GM12874 (cell line): ENCODE data around the gene SREBF1.

ENCODE experiments used
- TF ChIP-seq, protein P1 (sequence below): IDR thresholded peaks from 2 replicates; pipeline ENCODE4 v1.5.1; 2011; ENCODE audit warnings: low read depth, mild to moderate bottlenecking, control low read depth, low read length, moderate library complexity; ENCODE audit not compliant: insufficient read depth

The SREBF1 gene

GRCh38 chr17:17779015-17779611, 57.7 kb downstream of the SREBF1 start:
- TF ChIP-seq, protein P1, sequence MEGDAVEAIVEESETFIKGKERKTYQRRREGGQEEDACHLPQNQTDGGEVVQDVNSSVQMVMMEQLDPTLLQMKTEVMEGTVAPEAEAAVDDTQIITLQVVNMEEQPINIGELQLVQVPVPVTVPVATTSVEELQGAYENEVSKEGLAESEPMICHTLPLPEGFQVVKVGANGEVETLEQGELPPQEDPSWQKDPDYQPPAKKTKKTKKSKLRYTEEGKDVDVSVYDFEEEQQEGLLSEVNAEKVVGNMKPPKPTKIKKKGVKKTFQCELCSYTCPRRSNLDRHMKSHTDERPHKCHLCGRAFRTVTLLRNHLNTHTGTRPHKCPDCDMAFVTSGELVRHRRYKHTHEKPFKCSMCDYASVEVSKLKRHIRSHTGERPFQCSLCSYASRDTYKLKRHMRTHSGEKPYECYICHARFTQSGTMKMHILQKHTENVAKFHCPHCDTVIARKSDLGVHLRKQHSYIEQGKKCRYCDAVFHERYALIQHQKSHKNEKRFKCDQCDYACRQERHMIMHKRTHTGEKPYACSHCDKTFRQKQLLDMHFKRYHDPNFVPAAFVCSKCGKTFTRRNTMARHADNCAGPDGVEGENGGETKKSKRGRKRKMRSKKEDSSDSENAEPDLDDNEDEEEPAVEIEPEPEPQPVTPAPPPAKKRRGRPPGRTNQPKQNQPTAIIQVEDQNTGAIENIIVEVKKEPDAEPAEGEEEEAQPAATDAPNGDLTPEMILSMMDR = no peak

- TF ChIP-seq, protein P1 = no peak
Observed at GRCh38 chr17:17778308-17779014, 58.3 kb downstream of the SREBF1 start.

- TF ChIP-seq, protein P1 = no peak
Observed at GRCh38 chr17:17776889-17777288, 59.9 kb downstream of the SREBF1 start.

- TF ChIP-seq, protein P1 = no peak
Observed at GRCh38 chr17:17774009-17774881, 62.5 kb downstream of the SREBF1 start.

DNA sequence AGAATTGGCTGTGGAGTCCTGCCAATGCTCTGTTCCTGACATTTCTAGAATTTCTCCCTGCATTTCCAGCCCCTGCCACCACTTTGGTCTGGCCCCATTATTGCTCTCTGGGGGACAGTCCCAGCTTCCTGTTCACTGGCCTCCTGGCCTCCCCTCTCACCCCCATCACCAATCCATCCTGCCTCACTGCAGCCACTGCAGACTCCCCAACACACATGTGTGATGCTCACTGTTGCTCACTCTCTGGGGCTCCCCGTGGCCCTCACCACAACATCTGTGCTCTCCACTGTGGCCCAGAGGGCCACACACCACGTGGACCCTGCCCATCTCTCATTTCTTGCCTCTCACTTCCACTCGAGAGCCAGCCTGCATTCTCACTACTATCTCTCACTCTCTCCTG, 64.6 kb downstream of the SREBF1 start:
- TF ChIP-seq, protein P1 = no peak

DNA sequence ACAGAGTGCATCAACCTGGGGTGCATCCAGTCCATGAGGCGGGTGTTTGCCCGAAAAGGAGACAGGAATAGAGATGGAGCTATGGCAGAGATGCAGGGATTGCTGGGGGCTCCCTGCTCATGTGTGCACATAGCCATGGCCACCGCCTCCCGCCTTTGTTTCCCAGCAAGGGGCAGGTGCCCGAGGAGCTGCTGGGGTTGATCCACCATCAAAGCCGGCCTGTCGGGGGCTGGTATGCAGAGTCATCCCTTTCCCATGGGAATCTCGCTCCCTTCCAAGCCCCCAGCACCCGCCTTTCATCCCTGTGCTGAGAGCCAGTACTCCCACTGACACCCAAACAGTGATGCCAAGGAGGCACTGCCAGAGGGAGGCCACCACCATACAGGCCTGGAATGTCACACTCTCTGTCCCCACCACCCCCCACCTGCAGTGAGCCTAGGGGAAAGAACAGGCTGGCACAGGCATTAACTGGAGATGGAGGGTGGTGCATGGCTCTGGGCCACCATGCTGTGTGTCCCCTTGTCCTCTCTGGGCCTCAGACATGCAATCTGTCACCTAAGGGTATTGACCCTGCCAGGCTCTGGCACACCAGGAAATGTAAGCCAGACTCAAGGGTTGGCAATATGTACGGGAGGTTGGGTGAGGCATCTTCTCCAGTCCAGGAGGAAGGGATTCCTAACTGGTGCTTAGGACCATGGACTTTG, 65.1 kb downstream of the SREBF1 start:
- TF ChIP-seq, protein P1 = no peak

DNA sequence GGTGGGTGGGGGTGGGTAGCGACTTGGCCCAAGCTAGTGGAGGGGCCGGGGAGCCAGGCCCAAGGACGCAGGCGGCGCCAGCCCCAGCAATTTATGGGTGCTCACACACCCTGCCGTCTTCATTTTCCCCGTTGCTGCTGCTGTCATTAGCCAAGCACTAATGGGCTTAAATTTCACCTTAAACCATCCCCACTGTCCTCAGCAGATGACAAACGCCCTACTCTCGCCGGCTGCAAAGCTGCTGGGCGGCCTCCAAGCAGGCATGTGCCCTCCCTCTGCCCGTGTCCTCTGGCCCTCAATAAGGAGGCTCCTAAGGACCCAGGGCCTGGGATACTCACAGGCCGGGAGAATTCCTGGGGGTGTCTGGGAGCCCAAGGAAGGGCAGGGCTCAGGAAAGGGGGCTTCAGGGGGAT, 66.1 kb downstream of the SREBF1 start:
- TF ChIP-seq, protein P1 = no peak
